OCI-LY3 (cell line): ENCODE measurements around the gene BTBD2.

ENCODE experiments used
- EZH2phosphoT487 ChIP-seq: fragments of 200-600 bp; shearing (Covaris generic); IDR thresholded peaks from 2 replicates; pipeline ENCODE4 v1.6.1; 2018; ENCODE audit warnings: antibody characterized with exemption, mixed run types, low read depth
- TF ChIP-seq, protein P1 (sequence below): fragments of 200-600, 300-600 bp; sonication (generic); IDR thresholded peaks from 2 replicates; pipeline ENCODE4 v1.5.1; 2014; ENCODE audit warnings: antibody characterized with exemption, low read length, low read depth

DNA sequence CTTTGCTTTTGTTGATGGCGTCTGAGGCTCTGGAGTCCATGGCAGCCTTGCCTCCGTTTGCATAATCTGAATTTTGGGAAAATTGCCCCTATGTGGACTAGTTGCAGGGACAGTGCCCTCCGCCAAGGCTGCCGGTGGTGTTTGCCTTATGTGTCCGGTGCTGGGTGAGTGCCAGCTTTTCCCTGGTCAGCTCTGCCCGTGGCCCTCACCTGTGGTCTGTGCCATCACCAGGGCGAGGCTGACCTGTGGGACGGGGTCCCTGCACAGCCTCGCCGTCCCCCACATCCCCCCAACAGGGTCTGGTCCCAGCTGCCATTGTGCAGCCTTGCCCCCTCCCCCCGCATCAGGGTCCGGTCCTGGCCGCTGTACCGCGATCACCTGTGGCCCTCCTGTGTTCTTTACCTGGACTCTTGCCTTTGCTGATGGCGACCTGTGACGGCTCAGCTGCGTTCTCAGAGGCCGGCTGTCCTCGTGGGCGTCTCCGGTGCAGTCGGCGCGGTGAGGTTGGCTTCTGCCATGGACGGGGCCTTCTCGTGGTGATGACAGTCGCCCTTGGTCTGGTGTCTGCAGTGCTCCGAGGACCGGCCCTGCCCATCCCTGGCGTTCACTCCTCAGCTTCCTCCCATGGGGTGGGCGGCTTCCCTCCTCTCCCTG is 61.9 kb downstream of the BTBD2 start:
- TF ChIP-seq, protein P1, sequence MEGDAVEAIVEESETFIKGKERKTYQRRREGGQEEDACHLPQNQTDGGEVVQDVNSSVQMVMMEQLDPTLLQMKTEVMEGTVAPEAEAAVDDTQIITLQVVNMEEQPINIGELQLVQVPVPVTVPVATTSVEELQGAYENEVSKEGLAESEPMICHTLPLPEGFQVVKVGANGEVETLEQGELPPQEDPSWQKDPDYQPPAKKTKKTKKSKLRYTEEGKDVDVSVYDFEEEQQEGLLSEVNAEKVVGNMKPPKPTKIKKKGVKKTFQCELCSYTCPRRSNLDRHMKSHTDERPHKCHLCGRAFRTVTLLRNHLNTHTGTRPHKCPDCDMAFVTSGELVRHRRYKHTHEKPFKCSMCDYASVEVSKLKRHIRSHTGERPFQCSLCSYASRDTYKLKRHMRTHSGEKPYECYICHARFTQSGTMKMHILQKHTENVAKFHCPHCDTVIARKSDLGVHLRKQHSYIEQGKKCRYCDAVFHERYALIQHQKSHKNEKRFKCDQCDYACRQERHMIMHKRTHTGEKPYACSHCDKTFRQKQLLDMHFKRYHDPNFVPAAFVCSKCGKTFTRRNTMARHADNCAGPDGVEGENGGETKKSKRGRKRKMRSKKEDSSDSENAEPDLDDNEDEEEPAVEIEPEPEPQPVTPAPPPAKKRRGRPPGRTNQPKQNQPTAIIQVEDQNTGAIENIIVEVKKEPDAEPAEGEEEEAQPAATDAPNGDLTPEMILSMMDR = no peak
- TF ChIP-seq EZH2phosphoT487 = no peak
